Metanephros (tissue), 1 donor: ENCODE measurements around the gene PRDM4. TPM values are rescaled to one million over a fixed set of nuclear protein-coding genes. Genes with fewer than 3 reads are reported as not detected.

ENCODE experiments used
- total RNA-seq: library from RNA; depleted of rRNA; stranded (reverse); fragments of >200 nt; gene quantifications from one replicate; pipeline ENCODE4 v1.2.3, GENCODE V29; 2014

Gene PRDM4, protein sequence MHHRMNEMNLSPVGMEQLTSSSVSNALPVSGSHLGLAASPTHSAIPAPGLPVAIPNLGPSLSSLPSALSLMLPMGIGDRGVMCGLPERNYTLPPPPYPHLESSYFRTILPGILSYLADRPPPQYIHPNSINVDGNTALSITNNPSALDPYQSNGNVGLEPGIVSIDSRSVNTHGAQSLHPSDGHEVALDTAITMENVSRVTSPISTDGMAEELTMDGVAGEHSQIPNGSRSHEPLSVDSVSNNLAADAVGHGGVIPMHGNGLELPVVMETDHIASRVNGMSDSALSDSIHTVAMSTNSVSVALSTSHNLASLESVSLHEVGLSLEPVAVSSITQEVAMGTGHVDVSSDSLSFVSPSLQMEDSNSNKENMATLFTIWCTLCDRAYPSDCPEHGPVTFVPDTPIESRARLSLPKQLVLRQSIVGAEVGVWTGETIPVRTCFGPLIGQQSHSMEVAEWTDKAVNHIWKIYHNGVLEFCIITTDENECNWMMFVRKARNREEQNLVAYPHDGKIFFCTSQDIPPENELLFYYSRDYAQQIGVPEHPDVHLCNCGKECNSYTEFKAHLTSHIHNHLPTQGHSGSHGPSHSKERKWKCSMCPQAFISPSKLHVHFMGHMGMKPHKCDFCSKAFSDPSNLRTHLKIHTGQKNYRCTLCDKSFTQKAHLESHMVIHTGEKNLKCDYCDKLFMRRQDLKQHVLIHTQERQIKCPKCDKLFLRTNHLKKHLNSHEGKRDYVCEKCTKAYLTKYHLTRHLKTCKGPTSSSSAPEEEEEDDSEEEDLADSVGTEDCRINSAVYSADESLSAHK
- total RNA-seq: 31.5 TPM

DNA sequence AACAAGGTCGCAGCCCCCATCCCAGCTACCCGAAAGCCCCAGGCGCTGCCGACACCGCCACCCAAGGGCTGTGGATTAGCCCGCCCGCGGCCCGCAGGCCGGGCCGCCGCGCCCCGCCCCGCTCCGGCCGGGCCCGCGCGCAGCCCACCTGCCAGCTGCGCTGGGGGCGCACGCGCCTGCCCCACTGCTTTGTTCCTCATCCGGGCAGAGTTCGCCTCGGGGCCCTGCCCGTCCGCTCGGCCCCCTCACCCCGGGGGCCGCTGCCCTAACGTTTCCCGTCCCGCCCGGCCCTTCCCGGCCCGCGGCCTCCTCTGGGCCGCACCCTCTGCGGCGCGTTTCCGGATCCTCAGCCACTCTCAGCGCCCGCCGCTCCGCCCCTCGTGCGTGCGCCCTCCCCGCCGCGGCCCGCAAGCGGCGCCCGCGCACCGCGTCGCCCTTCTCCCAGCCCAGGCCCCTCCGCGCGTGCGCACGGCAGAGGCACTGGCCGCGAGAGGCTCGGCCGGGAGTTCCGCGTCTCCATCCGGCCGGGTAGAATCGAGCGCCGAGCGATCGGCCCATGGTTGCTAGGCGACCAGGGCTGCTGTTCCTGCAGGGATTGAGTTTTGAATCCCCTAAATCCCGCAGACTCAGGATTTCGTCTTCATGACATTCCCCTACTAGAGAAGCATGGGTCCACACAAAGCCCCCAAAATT lies at the start of gene PRDM4:
PRDM4 (minus strand) TSS at position 329 of the 693 bp plus-strand sequence. CDS start 622 bp downstream, outside the sequence.

DNA sequence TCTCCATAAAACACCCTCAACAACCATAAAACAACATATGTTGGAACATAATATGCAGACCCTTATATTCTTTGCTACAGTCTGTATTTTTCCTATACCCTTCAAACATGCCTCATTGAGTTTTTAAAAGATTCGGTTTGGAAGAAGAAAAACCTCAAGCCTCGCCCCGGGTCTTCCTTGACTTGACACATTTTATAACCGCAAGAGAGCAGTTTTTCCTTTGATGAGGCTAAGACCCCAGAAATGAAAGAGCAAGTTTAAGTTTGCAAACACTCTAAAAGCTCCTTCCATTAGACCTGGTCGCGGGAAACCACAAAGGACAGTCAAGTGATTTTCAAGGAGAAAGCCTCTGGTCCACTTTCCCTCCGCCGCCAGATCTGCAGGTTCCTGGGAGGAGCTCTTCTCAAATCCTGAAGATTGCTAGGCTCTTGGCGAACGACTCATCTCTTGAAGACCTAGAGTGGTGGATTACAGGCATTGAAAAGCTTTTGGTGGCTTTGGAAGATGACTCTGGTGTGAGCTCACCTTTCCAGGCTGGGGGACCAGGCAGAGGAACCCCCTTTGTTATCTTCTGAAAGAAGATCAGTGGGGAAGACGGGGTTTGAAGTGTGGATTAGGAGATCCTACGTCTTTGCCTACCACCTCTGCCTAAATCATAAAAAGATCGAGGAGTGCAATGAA lies 13.6 kb upstream of the PRDM4 start, which contains the start of gene ASCL4:
ASCL4 (plus strand) TSS at position 356 of the 681 bp plus-strand sequence. CDS start 515 bp downstream, outside the sequence.

DNA sequence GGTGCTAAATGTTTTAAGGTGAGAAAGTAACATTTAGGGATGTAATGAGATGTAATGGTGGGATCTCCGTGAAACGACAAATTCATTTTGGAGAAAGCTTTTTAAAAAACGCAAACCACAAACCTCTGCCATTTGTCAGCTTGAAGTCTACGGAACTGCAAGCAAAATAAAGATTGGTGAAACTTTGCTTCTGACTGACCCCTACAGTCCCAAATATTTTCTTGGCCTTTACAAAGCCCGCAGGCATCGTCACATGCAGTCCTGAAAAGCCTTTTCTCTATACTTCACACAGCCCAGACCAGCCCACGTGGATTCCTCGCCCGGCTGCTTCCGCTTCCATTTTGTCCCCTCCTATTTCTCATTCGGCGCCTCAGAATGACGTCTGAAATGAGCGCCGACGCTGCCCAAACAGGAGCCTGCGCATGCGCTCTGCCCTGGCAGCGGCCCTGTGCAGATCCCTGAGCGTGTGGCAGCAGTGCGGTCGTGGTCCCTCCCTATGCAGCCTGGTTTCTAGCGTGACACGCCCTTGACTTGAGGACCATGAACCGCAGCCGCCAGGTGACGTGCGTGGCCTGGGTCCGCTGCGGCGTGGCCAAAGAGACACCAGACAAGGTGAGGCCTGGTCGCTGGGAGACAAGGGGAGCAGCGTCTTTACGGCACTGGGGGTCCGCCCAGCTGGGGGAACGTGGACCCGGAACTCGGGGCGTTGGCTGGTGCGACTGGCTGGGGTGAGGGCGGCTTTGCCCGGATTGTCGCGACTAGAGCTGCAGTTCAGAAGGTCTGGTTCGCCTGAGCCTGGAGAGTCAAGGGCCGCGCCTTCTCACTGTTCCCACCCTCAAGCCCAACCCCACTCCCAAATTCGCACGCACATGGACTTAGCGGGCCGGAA lies 75.3 kb downstream of the PRDM4 start, which contains the start of gene PWP1:
PWP1 (plus strand) TSS at position 440 of the 889 bp plus-strand sequence; CDS start at position 541, 101 bp downstream.

Other genes starting within 250 kb of the PRDM4 start
- 28.2 TPM for gene PWP1, start 75.3 kb downstream of the PRDM4 start, total RNA-seq
- gene ASCL4, start 13.6 kb upstream of the PRDM4 start, total RNA-seq: not detected